Smooth muscle cell of the brain vasculature (primary cell): ENCODE data around the gene ZNF750.

Experiments
- DNase-seq: peaks from one replicate; pipeline ENCODE4 v3.0.0-alpha.2; 2012; ENCODE audit warnings: low read depth, low spot score

Gene ZNF750

GRCh38 chr17:82872591-82873520 lies 33.0 kb upstream of the ZNF750 start:
- no peak for DNase-seq

GRCh38 chr17:82871776-82872561 lies 32.1 kb upstream of the ZNF750 start:
- no peak for DNase-seq

GRCh38 chr17:82871056-82871775 lies 31.4 kb upstream of the ZNF750 start:
- DNase-seq, result no peak

GRCh38 chr17:82870541-82870940 lies 30.7 kb upstream of the ZNF750 start:
- DNase-seq, result no peak

- DNase-seq, result no peak
These were observed 30.3 kb upstream of the ZNF750 start for GRCh38 chr17:82870091-82870491.

- DNase-seq, result no peak
These were observed 29.7 kb upstream of the ZNF750 start for GRCh38 chr17:82869536-82869935.

- DNase-seq, result no peak
These were observed 28.9 kb upstream of the ZNF750 start for GRCh38 chr17:82868715-82869131.

GRCh38 chr17:82867763-82868325 lies 28.0 kb upstream of the ZNF750 start:
- DNase-seq, result no peak

- no peak for DNase-seq
These were observed 26.9 kb upstream of the ZNF750 start for GRCh38 chr17:82866590-82867191.

- DNase-seq, result no peak
These were observed 26.1 kb upstream of the ZNF750 start for GRCh38 chr17:82865774-82866395.

GRCh38 chr17:82865274-82865673 lies 25.5 kb upstream of the ZNF750 start:
- no peak for DNase-seq

- no peak for DNase-seq
These were observed 25.0 kb upstream of the ZNF750 start for GRCh38 chr17:82864713-82865248.

GRCh38 chr17:82863941-82864712 lies 24.3 kb upstream of the ZNF750 start:
- DNase-seq, result no peak

- no peak for DNase-seq
These were observed 23.6 kb upstream of the ZNF750 start for GRCh38 chr17:82863383-82863940.

GRCh38 chr17:82862737-82863382 lies 23.0 kb upstream of the ZNF750 start:
- DNase-seq, result no peak

- DNase-seq, result no peak
These were observed 22.4 kb upstream of the ZNF750 start for GRCh38 chr17:82862191-82862590.

- DNase-seq, result no peak
These were observed 21.6 kb upstream of the ZNF750 start for GRCh38 chr17:82861393-82861775.

GRCh38 chr17:82860606-82861392 lies 21.0 kb upstream of the ZNF750 start:
- no peak for DNase-seq
